Pancreas (tissue), 10 donors: ENCODE measurements around the gene PAQR8. TPM values are rescaled to one million over a fixed set of nuclear protein-coding genes. Genes with fewer than 3 reads are reported as not detected.

ENCODE experiments used
- ATAC-seq, 4 donors: fragments of 200-7000 bp; cut with Tn5 transposase; one replicate each; pipeline versions ENCODE4 v1.8.0 to v1.9.1; 2020; ENCODE audit warnings: mild to moderate bottlenecking in 4 of 4, moderate library complexity in 4 of 4
- DNase-seq, 6 donors: peaks; one replicate each; pipeline ENCODE4 v3.0.0-alpha.2; 2020
- FAIRE-seq: peaks from 2 replicates; lab custom pipeline; 2012; peaks lifted over from hg19 to GRCh38; lab: Jason Lieb, UNC
- H3K27ac ChIP-seq, 4 donors: fragments of 200-600 bp; sonication (generic); 1 replicate in 3 of 4; 2 replicates in 1 of 4; pipeline versions ENCODE4 v1.5.0 to v1.8.0; 2020
- H3K27me3 ChIP-seq, 4 donors: fragments of 200-600 bp; one replicate each; pipeline ENCODE4 v1.8.0; 2021
- H3K36me3 ChIP-seq, 3 donors: fragments of 200-600 bp; sonication (generic) in 1 of 3; one replicate each; pipeline versions ENCODE4 v1.5.0 to v1.8.0; 2020 to 2021
- H3K4me1 ChIP-seq, 3 donors: fragments of 200-600 bp; one replicate each; pipeline ENCODE4 v1.8.0; 2021
- H3K4me3 ChIP-seq, 4 donors: fragments of 200-600 bp; sonication (generic) in 2 of 4; one replicate each; pipeline versions ENCODE4 v1.5.0 to v1.8.0; 2020 to 2021
- H3K9me3 ChIP-seq, 4 donors: fragments of 200-600 bp; one replicate each; pipeline ENCODE4 v1.8.0; 2021
- CTCF ChIP-seq, 4 donors: fragments of 200-600 bp; sonication (generic) in 3 of 4; IDR thresholded peaks; one replicate each; pipeline versions ENCODE4 v1.5.0 to v1.8.0; 2021; ENCODE audit warnings: antibody characterized with exemption in 4 of 4
- WGBS, 2 donors: extraction: QIAGEN DNeasy Blood & Tissue Kit; methylation state at CpG; one replicate each; pipeline ENCODE4 v1.1.7; 2013; 5-methylcytosine and 5-hydroxymethylcytosine counted together
- intact Hi-C, 3 donors: fragments of 100-400 bp; cut with DNase I; formaldehyde crosslinking; loops; one replicate each; pipeline versions ENCODE4 v1.11.1 to v1.14.2; 2022
- polyA plus RNA-seq, 2 donors: library from polyadenylated mRNA; stranded (reverse); fragments of 200-250 nt; gene quantifications; one replicate each; pipeline ENCODE4 v1.2.3, GENCODE V29; 2013
- total RNA-seq, 6 donors: library from RNA; stranded (reverse); fragmentation: NEBNext Ultra II Directional in 4 of 6; extraction: Animal tissue kit (Norgen Biotek cat#: 25700) in 4 of 6; gene quantifications; one replicate each; pipeline versions ENCODE4 v1.2.1 to v1.2.4, GENCODE V29; 2021 to 2023
- donor health status: healthy with polysubstance abuse.
- donor health status: DM: no; HTN: no; CAD: no; lungs with moderate emphysema.
- donor health status: DM: no; HTN: no; CAD: no.
- donor health status: control.
- donor health status: control.
- donor health status: Bipolar disorder and iron deficiency.
- donor health status: DM: yes; HTN: yes; CAD: no.
- donor health status: DM: no; HTN: no; CAD: no.
- donor health status: DM: no; HTN: no; CAD: no.
- donor health status: DM: yes; HTN: yes; CAD: no.

Gene PAQR8
- total and polyA plus RNA-seq, 8 donors, result 0.71 to 6.1 (median 2.0) TPM

GRCh38 chr6:52362443-52363227 is 684 bp downstream of the PAQR8 start:
- Histone ChIP-seq H3K36me3 (no peaks in the 10 kb centered on the region), H3K27ac (peak overlapping the region in 1 of 4 donors; percentile 65), H3K27me3 (no peaks in the 10 kb centered on the region), H3K4me1 (peaks cover 0 to 5% (median 0%) of the 10 kb centered on the region in 3 donors), H3K4me3 (peak overlapping the region; percentile 66 to 87 (median 76)), H3K9me3 (no peaks in the 10 kb centered on the region)
- WGBS, 2 donors, result 2% methylated on average over 47 to 57 of the region's 57 CpGs
- FAIRE-seq, result no peak
- TF ChIP-seq CTCF (IDR thresholded peaks at IDR 0.05), result no peak
- ATAC-seq, result peak; percentile 35 to 63 (median 52)
- DNase-seq, result peak in 5 of 6 donors; percentile 11 to 77 (median 28)
- intact Hi-C loops, result no loop called here

- no peak overlapping the region for H3K27ac ChIP-seq
- H3K4me1 ChIP-seq, result peaks cover 0 to 5% (median 0%) of the 10 kb centered on the region in 3 donors
- no peaks in the 10 kb centered on the region for H3K27me3 ChIP-seq
- intact Hi-C loops, result no loop called here
- DNase-seq (no peak), ATAC-seq (peak in 1 of 4 donors; percentile 11), FAIRE-seq (no peak)
- H3K36me3 ChIP-seq, result no peaks in the 10 kb centered on the region
- no peaks in the 10 kb centered on the region for H3K9me3 ChIP-seq
- H3K4me3 ChIP-seq, result peak overlapping the region; percentile 66 to 87 (median 76)
- 43 to 49% methylated on average over 8 of the region's 8 CpGs for WGBS, 2 donors
- no peak for TF ChIP-seq CTCF (IDR thresholded peaks at IDR 0.05)
These were observed 1.4 kb downstream of the PAQR8 start for GRCh38 chr6:52363228-52363867.

- DNase-seq (no peak), ATAC-seq (no peak), FAIRE-seq (no peak)
- H3K4me3 ChIP-seq, result no peak overlapping the region
- H3K4me1 ChIP-seq, result peaks cover 0 to 5% (median 0%) of the 10 kb centered on the region in 3 donors
- no peaks in the 10 kb centered on the region for H3K9me3 ChIP-seq
- WGBS, 2 donors, result 55% methylated on average over 5 of the region's 5 CpGs
- no peak for TF ChIP-seq CTCF (IDR thresholded peaks at IDR 0.05)
- H3K36me3 ChIP-seq, result no peaks in the 10 kb centered on the region
- H3K27ac ChIP-seq, result no peak overlapping the region
- intact Hi-C loops, result no loop called here
- H3K27me3 ChIP-seq, result no peaks in the 10 kb centered on the region
These were observed 2.7 kb downstream of the PAQR8 start for GRCh38 chr6:52364480-52365166.

GRCh38 chr6:52365317-52365716 is 3.4 kb downstream of the PAQR8 start:
- 80 to 91% methylated on average over 4 of the region's 4 CpGs for WGBS, 2 donors
- H3K4me1 ChIP-seq, result peaks cover 0 to 5% (median 0%) of the 10 kb centered on the region in 3 donors
- FAIRE-seq (no peak), ATAC-seq (no peak), DNase-seq (no peak)
- no peak overlapping the region for H3K4me3 ChIP-seq
- no peak for TF ChIP-seq CTCF (IDR thresholded peaks at IDR 0.05)
- H3K36me3 ChIP-seq, result no peaks in the 10 kb centered on the region
- no peaks in the 10 kb centered on the region for H3K9me3 ChIP-seq
- H3K27me3 ChIP-seq, result no peaks in the 10 kb centered on the region
- intact Hi-C loops, result no loop called here
- no peak overlapping the region for H3K27ac ChIP-seq
